ENCODE results near the gene SCAND1. TPM values are rescaled to one million over a fixed set of nuclear protein-coding genes. Genes with fewer than 3 reads are reported as not detected.

SCAND1 gene
- total and polyA plus RNA-seq, 9 of the 15 experiments (the other 6 are each of a cell fraction or from before 2014, with no cell fraction given), result 0.08 to 94.0 (median 5.8) TPM

DNA sequence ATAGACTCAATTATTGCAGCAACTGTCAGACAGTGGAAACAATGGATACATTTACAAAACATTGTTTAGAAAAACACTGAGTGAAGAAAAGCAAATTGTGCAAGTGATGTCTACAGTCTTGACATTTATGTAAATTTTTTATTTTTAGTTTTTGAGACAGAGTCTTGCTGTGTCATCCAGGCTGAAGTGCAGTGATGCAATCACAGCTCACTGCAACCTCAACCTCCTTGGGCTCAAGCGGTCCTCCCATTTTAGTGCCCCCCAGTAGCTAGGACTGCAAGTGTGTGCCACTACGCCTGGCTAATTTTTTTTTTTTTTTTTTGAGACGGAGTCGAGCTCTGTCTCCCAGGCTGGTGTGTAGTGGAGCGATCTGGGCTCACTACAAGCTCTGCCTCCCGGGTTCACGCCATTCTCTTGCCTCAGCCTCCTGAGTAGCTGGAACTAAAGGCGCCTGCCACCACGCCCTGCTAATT, 23.8 kb upstream of the SCAND1 start (continued):
- TF ChIP-seq, protein P1, sequence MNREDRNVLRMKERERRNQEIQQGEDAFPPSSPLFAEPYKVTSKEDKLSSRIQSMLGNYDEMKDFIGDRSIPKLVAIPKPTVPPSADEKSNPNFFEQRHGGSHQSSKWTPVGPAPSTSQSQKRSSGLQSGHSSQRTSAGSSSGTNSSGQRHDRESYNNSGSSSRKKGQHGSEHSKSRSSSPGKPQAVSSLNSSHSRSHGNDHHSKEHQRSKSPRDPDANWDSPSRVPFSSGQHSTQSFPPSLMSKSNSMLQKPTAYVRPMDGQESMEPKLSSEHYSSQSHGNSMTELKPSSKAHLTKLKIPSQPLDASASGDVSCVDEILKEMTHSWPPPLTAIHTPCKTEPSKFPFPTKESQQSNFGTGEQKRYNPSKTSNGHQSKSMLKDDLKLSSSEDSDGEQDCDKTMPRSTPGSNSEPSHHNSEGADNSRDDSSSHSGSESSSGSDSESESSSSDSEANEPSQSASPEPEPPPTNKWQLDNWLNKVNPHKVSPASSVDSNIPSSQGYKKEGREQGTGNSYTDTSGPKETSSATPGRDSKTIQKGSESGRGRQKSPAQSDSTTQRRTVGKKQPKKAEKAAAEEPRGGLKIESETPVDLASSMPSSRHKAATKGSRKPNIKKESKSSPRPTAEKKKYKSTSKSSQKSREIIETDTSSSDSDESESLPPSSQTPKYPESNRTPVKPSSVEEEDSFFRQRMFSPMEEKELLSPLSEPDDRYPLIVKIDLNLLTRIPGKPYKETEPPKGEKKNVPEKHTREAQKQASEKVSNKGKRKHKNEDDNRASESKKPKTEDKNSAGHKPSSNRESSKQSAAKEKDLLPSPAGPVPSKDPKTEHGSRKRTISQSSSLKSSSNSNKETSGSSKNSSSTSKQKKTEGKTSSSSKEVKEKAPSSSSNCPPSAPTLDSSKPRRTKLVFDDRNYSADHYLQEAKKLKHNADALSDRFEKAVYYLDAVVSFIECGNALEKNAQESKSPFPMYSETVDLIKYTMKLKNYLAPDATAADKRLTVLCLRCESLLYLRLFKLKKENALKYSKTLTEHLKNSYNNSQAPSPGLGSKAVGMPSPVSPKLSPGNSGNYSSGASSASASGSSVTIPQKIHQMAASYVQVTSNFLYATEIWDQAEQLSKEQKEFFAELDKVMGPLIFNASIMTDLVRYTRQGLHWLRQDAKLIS (CRISPR knock-in tag; IDR thresholded peaks at IDR 0.05), result no peak
- no peak for TF ChIP-seq KHSRP (IDR thresholded peaks at IDR 0.05)
- TF ChIP-seq KLF16 (IDR thresholded peaks at IDR 0.05), result no peak
- TF ChIP-seq, protein P2, sequence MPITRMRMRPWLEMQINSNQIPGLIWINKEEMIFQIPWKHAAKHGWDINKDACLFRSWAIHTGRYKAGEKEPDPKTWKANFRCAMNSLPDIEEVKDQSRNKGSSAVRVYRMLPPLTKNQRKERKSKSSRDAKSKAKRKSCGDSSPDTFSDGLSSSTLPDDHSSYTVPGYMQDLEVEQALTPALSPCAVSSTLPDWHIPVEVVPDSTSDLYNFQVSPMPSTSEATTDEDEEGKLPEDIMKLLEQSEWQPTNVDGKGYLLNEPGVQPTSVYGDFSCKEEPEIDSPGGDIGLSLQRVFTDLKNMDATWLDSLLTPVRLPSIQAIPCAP (CRISPR knock-in tag; IDR thresholded peaks at IDR 0.05; ENCODE audit: borderline replicate concordance), result no peak
- TF ChIP-seq, protein P3, sequence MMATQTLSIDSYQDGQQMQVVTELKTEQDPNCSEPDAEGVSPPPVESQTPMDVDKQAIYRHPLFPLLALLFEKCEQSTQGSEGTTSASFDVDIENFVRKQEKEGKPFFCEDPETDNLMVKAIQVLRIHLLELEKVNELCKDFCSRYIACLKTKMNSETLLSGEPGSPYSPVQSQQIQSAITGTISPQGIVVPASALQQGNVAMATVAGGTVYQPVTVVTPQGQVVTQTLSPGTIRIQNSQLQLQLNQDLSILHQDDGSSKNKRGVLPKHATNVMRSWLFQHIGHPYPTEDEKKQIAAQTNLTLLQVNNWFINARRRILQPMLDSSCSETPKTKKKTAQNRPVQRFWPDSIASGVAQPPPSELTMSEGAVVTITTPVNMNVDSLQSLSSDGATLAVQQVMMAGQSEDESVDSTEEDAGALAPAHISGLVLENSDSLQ (IDR thresholded peaks at IDR 0.05), result no peak
- no peak for TF ChIP-seq POLR3G (IDR thresholded peaks at IDR 0.05; ENCODE audit: extremely low read depth, insufficient read length, insufficient replicate concordance)
- TF ChIP-seq, protein P4, sequence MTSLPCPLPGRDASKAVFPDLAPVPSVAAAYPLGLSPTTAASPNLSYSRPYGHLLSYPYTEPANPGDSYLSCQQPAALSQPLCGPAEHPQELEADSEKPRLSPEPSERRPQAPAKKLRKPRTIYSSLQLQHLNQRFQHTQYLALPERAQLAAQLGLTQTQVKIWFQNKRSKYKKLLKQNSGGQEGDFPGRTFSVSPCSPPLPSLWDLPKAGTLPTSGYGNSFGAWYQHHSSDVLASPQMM (CRISPR knock-in tag; IDR thresholded peaks at IDR 0.05), result no peak
- TF ChIP-seq, protein P5, sequence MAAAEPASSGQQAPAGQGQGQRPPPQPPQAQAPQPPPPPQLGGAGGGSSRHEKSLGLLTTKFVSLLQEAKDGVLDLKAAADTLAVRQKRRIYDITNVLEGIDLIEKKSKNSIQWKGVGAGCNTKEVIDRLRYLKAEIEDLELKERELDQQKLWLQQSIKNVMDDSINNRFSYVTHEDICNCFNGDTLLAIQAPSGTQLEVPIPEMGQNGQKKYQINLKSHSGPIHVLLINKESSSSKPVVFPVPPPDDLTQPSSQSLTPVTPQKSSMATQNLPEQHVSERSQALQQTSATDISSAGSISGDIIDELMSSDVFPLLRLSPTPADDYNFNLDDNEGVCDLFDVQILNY (CRISPR knock-in tag; IDR thresholded peaks at IDR 0.05), result no peak
- no peak for TF ChIP-seq ZNF431 (CRISPR knock-in tag; IDR thresholded peaks at IDR 0.05)
- no peak for TF ChIP-seq ELF2 (CRISPR knock-in tag; IDR thresholded peaks at IDR 0.05)
- no peak for TF ChIP-seq FOXK1 (CRISPR knock-in tag; IDR thresholded peaks at IDR 0.05; ENCODE audit: borderline replicate concordance)
- TF ChIP-seq CXXC5 (CRISPR knock-in tag; IDR thresholded peaks at IDR 0.05), result 0 out of 2 replicates have a peak, but pooled peaks have one; percentile 19
- TF ChIP-seq RFX7 (CRISPR knock-in tag; IDR thresholded peaks at IDR 0.05), result no peak
- TF ChIP-seq, protein P6, sequence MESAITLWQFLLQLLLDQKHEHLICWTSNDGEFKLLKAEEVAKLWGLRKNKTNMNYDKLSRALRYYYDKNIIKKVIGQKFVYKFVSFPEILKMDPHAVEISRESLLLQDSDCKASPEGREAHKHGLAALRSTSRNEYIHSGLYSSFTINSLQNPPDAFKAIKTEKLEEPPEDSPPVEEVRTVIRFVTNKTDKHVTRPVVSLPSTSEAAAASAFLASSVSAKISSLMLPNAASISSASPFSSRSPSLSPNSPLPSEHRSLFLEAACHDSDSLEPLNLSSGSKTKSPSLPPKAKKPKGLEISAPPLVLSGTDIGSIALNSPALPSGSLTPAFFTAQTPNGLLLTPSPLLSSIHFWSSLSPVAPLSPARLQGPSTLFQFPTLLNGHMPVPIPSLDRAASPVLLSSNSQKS (CRISPR knock-in tag; IDR thresholded peaks at IDR 0.05), result no peak
- no peak for TF ChIP-seq RBBP5 (IDR thresholded peaks at IDR 0.05; ENCODE audit: borderline replicate concordance, insufficient read depth, low read length, poor library complexity, severe bottlenecking)
- TF ChIP-seq PCBP1 (IDR thresholded peaks at IDR 0.05; ENCODE audit: low read depth, low read length, poor library complexity, severe bottlenecking), result no peak
- no peak for TF ChIP-seq NONO (IDR thresholded peaks at IDR 0.05; ENCODE audit: low read depth in 2 of 2, low read length in 1 of 2)
- TF ChIP-seq NFE2 (IDR thresholded peaks at IDR 0.05; ENCODE audit: low read depth), result peak; percentile 92
- TF ChIP-seq SMARCC2 (IDR thresholded peaks at IDR 0.05; ENCODE audit: low read depth), result peak; percentile 56; the same call in 1 of the 2 replicates
- TF ChIP-seq KLF13 (tag; IDR thresholded peaks at IDR 0.05; ENCODE audit: borderline replicate concordance, low read depth), result no peak

Measured in K562 (cell line).